Measurements from ENCODE around the gene FNDC8. TPM values are rescaled to one million over a fixed set of nuclear protein-coding genes. Genes with fewer than 3 reads are reported as not detected.

Gene FNDC8
- total and polyA plus RNA-seq, 2 of the 8 experiments (the other 6 are each of a cell fraction or from before 2014, with no cell fraction given), result not detected

- Histone ChIP-seq H3K9me3 (ENCODE audit: insufficient read depth in 2 of 2, low read depth in 1 of 2, low read length in 1 of 2) (no peaks in the 10 kb centered on the region), H3K79me1 (ENCODE audit: low read depth, low read length) (no peaks in the 10 kb centered on the region; the same call in 1 of the 2 replicates), H4K91ac (replicated peaks; ENCODE audit: insufficient read length, low read length) (no peak overlapping the region), H2AK5ac (ENCODE audit: low read depth, low read length) (no peak overlapping the region), H3K14ac (ENCODE audit: insufficient read length) (no peak overlapping the region), H2BK15ac (ENCODE audit: low read length) (no peak overlapping the region), H4K20me1 (replicated peaks in 1 of 2; ENCODE audit: control insufficient read depth in 1 of 2, insufficient read depth in 2 of 2, low read length in 2 of 2) (no peaks in the 10 kb centered on the region), H2BK5ac (ENCODE audit: low read depth, low read length) (no peak overlapping the region), H3K56ac (replicated peaks; ENCODE audit: insufficient read length, low read depth, low read length) (no peak overlapping the region), H2BK120ac (replicated peaks; ENCODE audit: low read depth, low read length) (no peak overlapping the region), H4K5ac (ENCODE audit: insufficient read length, low read depth, low read length) (no peak overlapping the region), H3K23me2 (ENCODE audit: low read depth, low read length) (peaks cover 12% of the 10 kb centered on the region; the same call in 1 of the 2 replicates), H2BK20ac (ENCODE audit: low read length) (no peak overlapping the region), H3K27me3 (replicated peaks in 1 of 4; ENCODE audit: control insufficient read depth in 3 of 4, extremely low read depth in 1 of 4, insufficient read depth in 3 of 4, low read length in 3 of 4) (no peaks in the 10 kb centered on the region), H3K4ac (replicated peaks; ENCODE audit: insufficient read length, low read depth, low read length) (no peak overlapping the region), H3K9ac (replicated peaks in 1 of 4; ENCODE audit: extremely low read depth in 1 of 4, low read depth in 3 of 4, low read length in 3 of 4) (no peak overlapping the region), H3K4me1 (replicated peaks in 1 of 4; ENCODE audit: control insufficient read depth in 3 of 4, insufficient read depth in 4 of 4, low read length in 3 of 4) (peaks cover 8 to 26% (median 14%) of the 10 kb centered on the region in 4 experiments), H3K4me2 (ENCODE audit: insufficient read depth in 1 of 2, low read depth in 2 of 2, low read length in 2 of 2) (no peak overlapping the region), H2AFZ (ENCODE audit: low read length) (no peak overlapping the region), H3K4me3 (ENCODE audit: extremely low read depth in 1 of 4, insufficient read depth in 2 of 4, low read depth in 3 of 4, low read length in 4 of 4) (no peak overlapping the region), H3K27ac (ENCODE audit: low read depth, low read length) (no peak overlapping the region), H3K18ac (ENCODE audit: extremely low read depth, low read length) (no peak overlapping the region), H2BK12ac (ENCODE audit: low read depth, low read length) (no peak overlapping the region), H3K79me2 (ENCODE audit: control insufficient read depth in 1 of 2, insufficient read depth in 2 of 2, low read length in 2 of 2) (peaks cover 0 to 2% of the 10 kb centered on the region in 2 experiments; a peak in 1 of 4 replicates), H3K36me3 (ENCODE audit: control insufficient read depth in 2 of 4, insufficient read depth in 4 of 4, low read length in 3 of 4) (no peaks in the 10 kb centered on the region), H3K23ac (ENCODE audit: insufficient read length) (no peak overlapping the region), H4K8ac (ENCODE audit: extremely low read depth, insufficient read depth, low read length) (no peak overlapping the region)
- ChIA-PET POLR2A (ENCODE audit: partially characterized antibody) (interaction anchor here (1.3 to 1.6 kb wide), 3 partner anchors 10 to 66 kb away, joined by 3 to 5 read pairs (median 4); no protein-coding TSS in a partner anchor), CTCF (ENCODE audit: partially characterized antibody) (interaction anchor here (0.6 to 2.5 kb wide), 7 partner anchors 8 to 85 kb away, joined by 3 to 8 read pairs (median 3); partner anchors contain the start of gene RAD51D)
- WGBS, 2 experiments (ENCODE audit: extremely low coverage in 1 of 2, insufficient coverage in 1 of 2, insufficient read length in 1 of 2, insufficient replicate concordance in 2 of 2, low coverage in 1 of 2, low lambda C conversion rate in 2 of 2, missing lambda C conversion rate in 1 of 2), result 54% methylated on average over 2 of the region's 2 CpGs; no CpG with 5 or more reads in 1 of the 2 experiments
- DNase-seq (ENCODE audit: low read depth in 1 of 2, low spot score in 2 of 2), result no peak
- FAIRE-seq, result no peak
- no peak for TF ChIP-seq EP300 (IDR thresholded peaks at IDR 0.05; ENCODE audit: borderline replicate concordance in 1 of 2, low read depth in 2 of 2, low read length in 2 of 2)
Observed at GRCh38 chr17:35084987-35085386, 36.4 kb upstream of the FNDC8 start.
